ENCODE measurements around the gene ATOX1.
"Not testable (repeated sequence)": the region's sequence is repeated elsewhere in the genome, so short reads cannot be mapped to it uniquely, and the experiment has no call there.

Gene ATOX1, protein sequence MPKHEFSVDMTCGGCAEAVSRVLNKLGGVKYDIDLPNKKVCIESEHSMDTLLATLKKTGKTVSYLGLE

DNA sequence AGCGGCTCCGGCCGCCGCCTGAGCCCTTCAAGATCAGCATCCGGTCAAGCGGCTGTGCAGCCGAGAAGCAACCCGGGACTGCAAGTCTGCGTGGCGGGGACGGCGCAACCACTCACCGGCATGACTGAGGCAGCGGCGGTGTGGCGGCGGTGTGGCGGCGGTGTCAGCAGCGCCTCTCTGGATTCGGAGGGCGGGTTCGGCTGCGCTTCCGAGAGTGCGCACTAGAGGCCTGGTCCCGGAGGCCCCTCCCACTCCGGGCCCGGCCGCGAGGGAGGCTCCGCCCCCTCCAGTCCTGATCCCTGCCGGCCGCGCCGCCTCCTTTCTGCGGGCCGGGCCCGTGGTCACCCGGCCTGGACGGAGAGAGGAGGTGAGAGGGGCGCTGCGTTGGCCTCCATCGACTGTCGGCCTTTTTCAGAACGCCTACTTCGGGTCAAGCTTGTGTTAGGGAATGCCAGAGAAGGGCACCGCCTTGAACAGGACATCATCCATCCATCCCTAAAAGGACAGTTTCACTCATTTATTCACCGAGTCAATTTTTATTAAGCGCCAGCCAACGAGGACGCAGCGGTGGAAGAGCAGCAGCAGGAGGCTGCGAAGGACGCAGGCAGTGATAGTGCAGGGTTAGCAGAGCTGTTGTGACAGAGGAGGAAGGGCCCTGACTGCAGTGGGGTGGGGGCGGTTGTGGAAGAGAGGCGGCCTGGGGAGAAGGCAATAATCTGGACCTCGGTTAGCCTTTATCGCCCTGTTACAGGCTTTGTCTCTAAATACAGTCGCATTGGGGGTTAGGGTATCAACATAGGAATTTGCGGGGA is at the start of gene ATOX1:
TSS of gene ATOX1 (minus strand) at position 202 of the 812 bp plus-strand sequence. CDS start at position 122, 80 bp downstream.
- peak; percentile 48 to 95 (median 86) for DNase-seq

DNA sequence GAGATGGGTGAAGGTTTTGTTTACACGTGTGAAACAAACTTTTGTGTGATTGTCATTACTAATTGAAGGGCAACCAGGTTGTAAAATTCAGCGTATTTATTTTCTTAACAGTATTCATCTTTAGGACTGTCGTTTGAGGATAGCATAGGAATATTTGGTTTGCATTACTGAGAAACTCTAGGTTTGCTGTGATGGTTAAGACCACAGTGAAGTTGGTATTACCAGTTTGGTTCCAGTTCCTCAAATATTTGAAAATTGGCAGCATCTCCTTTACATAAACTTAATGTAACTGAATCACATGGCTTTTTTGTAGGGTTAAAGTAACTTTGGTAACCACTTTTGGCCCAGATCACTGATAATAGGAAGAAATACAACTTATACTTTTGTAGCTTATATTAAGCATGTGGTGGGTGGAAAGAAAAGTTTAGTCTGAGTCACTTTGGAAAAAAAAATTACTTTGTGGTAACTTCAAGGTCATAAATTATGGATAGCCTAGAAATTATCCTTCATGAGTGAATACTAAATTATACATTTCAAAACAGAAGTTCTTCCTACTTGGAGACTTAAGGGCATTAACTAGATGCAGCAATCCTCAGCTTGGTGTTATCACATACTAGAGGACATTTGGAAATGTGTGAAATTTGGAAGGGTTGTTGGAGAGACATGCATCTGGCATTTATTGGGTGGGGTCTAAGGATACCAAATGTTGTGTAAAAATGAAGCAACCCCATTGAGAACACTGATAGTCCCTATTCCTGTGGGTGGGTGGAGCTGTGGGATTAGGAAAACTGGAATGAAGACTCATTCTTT is 47.2 kb upstream of the ATOX1 start:
- DNase-seq = no peak

DNA sequence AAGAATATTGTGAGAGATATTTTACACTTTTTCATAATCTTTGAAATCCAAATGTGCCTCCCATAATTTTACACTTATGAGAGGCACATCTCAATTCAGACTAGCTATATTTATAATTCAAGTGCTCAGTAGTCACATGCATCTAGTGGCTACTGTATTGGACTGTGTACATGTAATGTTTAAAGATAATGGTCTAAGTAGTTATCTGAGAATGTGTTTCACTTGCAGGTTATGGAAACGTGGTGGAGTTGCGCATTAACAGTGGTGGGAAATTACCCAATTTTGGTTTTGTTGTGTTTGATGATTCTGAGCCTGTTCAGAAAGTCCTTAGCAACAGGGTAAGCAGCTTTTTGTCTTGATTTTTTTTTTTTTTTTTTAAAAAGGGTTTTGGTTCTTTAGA is 42.1 kb upstream of the ATOX1 start:
- no peak for DNase-seq

DNA sequence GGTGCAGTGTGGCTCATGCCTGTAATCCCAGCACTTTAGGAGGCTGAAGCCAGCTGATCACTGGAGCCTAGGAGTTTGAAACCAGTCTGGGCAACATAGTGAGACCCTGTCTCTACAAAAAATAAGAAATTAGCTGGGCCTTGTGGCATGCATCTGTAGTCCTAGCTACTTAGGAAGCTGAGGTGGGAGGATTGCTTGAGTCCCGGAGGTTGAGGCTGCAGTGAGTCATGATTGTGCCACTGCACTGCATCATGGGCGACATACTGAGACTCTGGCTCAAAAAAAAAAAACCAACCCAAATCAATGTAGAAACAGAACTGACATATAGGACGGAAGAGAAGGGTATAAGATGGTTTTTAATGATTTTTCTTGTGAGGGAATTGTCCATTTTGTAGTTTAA is 41.0 kb upstream of the ATOX1 start:
- peak in 1 of 56 donors; percentile 7 for DNase-seq

DNA sequence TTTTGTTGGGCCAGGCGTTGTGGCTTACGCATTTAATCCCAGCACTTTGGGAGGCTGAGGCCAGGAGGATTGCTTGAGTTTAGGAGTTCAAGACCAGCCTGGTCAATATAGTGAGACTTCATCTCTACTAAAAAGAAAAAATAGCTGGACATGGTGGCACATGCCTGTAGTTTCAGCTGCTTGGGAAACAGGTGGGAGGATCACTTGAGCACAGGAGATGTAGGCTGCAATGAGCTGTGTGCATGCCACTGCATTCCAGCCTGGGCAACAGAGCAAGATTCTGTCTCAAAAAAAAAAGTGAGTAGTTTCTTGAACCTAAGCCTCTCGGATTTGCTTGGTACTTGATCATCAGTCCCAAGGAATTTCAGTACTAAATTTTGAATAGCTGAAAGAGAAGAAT is 40.2 kb upstream of the ATOX1 start:
- DNase-seq = no peak

DNA sequence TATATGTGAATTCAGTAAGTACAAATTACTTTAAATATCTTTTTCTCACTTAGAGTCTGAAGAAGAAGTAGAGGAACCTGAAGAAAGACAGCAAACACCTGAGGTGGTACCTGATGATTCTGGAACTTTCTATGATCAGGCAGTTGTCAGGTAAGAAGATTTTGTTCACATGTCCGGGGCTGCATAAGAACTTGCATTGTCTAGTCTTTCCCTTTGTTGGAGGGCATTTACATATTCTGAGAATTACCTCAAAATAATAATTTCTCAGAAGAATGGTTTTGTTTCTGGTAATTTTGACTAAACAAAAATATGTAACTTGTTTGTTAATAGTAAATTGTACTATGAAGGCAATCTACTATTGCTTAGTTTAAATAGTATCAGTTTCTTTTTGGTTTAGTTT is 37.0 kb upstream of the ATOX1 start:
- DNase-seq = no peak

DNA sequence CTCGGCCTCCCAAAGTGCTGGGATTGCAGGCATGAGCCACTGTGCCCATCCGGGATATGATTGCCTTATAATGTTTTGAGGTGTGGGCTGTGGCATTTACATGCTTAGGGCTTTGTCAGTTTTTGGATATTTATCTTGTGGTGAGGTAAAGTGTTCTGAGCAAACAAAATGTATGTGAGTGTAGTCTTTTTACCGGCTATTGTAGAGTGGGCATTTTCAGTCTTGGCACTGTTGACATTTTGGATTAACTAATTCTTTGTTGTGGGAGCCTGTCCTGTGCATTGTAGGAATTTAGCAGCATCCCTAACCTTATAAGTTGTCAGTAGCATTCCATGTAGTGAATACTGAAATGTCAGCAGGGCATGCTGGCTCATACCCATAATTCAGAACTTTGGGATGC is 34.9 kb upstream of the ATOX1 start:
- DNase-seq = no peak

DNA sequence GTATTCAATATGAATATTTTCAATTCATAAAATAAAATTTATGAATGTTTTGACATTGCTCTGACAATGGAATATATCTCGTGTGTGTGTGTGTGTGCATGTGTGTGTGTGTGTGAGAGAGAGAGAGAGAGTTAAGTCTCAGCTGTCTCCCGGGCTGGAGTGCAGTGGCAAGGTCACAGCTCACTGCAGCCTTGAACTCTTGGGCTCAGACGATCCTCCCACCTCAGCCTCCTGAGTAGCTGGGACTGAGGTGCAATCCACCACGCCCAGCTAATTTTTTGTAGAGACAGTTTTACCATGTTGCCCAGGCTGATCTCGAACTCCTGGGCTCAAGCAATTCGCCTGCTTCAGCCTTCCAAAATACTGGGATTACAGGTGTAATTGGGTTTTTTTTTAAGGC is 29.4 kb upstream of the ATOX1 start:
- no peak for DNase-seq

DNA sequence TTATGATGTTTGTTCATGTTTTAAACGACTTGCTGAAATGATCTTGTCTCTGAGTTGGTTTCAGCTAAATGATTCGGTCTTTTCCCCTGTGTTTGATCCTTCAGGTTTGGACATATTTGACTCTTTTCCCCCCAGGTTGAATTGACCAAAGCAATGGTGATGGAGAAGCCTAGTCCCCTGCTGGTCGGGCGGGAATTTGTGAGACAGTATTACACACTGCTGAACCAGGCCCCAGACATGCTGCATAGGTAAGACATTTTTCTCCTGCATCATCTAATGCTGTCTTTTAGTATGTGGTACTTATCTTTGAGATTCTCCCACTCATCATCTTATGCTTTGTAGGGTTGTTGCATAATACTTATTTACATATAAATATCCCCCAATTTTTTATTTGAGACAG is 28.0 kb upstream of the ATOX1 start:
- no peak for DNase-seq

DNA sequence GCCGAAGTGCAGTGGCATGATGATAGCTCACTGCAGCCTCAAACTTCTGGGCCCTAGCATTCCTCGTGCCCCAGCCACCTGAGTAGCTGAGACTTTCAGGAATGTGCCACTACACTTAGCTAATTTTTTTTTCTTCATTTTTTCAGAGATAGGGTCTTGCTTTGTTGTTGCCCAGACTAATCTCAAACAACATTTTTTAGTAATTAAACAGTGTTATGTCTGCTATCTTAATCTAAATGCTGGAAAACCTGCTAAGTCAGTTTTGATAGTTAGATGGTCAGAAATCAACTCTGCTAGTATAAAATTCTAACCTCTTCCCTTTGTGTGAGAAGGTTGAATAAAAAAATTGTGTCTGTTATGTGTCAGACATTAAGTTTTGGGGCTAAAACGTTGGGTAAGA is 25.7 kb upstream of the ATOX1 start:
- no peak for DNase-seq

DNA sequence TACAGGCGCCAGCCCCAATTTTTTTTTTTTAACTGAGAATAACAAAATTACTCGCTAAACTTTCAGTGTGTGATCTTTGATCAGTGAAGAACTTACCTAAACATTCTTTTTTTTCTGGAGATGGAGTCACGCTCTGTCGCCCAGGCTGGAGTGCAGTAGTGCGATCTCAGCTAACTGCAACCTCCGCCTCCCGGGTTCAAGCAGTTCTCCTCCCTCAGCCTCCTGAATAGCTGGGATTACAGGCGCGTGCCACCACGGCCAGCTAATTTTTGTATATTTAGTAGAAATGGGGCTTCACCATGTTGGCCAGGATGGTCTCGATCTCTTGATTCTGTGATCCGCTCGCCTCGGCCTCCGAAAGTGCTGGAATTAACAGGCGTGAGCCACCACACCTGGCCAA is 25.2 kb upstream of the ATOX1 start:
- not testable (repeated sequence) for DNase-seq

DNA sequence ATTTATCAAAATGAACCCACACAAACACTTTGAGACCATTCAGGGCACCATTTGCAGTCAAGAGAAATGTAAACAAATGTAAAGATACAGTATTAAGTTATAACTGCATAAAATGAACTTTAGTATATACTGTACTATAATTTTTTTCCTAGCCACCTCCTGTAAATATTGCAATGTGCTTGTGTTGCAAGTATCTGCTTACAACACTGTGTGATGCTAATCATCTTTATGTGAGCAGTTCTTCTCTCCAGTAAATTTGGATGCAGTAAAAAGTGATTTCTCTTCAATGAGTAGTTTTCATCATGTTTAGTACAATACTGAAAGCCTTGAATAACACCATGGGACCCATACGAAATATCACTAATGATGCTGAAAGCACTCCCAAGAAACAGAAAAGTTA is 22.8 kb upstream of the ATOX1 start:
- no peak for DNase-seq

DNA sequence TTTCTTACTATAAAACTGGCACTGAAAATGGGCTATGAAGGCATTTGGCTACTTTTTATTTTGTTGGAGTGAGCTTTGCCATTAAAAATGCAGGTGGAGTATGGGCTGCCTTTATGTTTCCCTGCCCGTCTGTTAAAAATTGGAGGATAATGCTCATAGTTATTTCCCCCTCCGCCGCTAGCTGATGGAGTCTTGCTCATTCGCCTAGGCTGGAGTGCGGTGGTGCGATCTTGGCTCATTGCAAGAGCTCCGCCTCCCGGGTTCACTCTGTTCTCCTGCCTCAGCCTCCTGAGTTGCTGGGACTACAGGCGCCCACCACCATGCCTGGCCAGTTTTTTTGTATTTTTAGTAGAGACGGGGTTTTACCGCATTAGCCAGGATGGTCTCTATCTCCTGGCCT is 21.9 kb upstream of the ATOX1 start:
- DNase-seq = no peak

DNA sequence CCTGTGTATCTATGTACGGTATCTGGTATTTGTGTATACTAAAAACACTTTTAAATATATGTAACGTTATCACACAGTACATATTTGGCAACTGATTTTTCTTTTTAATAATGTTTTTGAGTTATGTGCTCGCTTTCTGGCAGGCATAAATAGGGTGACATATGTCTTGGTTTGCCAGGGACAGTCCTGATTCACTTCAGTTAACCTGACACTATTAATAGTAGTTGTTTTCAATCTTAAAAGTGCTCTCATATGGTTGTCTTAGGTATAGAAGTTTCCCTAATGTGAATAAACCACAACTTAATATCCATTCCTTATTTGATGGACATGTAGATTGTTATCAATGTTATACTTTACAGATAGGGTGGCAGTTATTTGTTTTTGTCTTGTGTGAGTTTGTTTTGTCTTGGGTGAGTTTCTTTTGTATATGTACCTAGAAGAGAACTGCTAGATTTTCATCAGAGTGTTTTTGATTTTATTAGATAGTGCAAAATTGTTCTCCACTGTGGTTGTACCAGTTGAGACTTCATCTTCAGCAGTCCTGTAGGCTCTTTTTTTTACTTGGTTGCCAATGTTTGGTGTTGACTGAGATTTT is 21.2 kb upstream of the ATOX1 start:
- no peak for DNase-seq

DNA sequence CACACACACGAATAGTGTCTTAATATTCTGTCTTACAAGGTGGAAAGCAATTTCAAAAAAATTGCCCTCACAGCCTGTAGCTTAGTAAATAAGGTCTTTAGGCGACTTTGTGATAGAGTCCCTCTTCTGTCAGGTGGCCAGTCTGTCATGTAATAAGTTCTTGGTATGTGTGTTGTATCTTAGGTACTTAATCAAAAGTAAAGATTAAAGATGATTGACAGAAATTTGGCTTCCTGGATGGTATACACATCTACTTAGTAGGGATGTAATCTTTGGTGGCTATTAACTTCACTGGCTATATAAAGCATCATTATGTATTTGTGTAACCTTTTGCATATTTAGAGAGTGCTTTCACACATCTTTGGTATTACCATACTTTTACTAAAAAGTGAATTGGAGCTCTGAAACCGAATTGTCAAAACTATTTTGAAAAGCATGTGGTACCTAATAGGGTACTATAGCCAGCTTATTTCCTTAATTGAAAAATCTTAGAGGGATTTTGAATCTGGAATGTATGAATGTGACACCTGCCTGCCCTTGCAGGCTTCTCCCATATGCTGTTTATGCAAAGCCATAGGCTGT is 16.7 kb upstream of the ATOX1 start:
- DNase-seq = no peak

DNA sequence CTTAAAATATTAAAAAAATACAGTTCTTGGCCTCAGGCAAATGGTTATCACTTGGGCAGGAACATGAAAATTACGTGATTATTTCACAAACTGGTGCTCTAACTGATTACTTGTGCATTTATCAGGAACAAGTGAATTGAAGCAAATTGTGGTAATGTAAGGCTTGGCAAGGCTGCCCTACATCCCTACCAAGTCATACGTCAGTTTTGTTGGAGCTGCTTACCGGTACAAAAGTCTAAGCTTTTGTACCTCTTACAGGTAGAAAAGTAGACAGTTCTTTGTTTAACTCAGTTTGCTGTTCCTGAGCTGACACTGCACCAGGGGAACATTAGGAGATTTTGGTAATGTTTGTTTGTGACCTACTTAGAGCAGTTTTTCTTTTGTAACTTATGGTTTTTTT is 15.5 kb upstream of the ATOX1 start:
- no peak for DNase-seq

DNA sequence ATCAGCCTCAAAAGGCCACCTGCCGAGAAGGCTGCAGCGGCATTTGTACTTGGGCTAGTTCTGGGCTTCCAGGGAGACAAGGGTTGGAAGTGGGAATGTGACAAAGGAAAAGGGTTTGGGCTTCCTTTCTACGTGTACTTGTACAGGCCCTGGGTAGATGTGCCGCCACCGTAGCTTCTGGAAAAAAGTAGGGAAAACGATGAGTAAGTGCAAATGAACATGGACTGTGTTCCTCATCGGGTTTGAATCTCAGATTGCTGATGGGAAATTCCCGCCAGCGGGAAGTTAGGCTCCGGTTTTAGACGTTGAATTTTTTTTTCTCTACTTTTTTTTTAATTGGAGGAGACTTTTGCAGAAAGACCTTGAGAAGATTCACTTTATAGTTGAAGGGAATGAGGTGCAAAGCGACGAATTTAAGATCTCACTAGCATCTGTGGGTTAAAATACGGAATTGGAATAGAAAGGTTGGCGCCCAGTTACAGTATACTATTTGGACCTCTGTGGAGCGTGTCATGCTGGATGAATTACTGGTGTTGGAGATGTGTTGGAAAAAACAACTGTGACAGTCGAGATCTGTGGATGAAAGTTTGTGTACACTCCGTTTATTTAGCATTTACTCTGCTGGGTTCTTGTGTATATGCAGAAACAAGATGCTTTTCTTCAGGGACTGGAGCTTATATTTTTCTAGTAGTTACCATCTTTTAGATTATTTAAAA is 14.6 kb upstream of the ATOX1 start:
- DNase-seq = peak in 5 of 56 donors; percentile 22 to 61 (median 33)

DNA sequence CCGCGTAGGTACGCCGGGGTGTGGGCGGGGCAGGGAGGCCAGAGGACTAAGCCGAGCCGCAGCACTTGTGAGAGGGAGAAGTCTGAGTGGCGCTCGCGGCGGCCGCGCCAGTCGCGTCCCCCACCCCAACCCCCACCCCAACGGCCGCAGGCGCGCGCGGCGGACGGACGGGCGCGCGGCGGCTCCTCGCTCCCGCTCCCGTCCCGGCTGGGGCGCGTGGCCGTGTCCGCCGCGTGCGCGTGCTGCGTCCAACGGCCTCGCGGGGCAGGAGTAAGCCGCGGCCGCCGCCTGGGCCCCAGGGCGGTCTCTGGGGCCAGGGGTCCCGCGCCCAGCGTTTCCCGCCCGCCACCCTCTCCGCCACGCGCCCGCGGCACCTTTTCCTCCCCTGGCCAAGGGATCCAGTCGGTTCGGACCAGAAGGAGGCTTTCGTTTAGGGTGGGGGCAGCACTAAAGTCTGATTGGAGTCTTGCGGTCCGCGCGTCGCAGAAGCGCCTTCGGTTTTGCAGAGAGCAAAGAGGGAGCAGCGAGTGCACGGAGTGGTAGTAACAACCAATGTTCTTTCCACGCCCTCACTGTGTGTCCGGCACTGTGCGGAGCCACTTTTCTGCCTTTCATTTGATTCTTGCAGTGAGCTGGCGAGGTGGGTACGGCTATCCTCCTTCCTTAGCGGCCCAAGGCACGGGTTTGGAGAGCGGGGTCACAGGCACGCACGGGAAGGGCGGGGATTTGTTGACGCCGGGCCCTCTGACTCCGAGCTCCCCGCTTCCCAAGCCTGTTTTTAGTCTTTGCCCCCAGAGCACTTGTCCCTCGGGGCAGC is 13.8 kb upstream of the ATOX1 start:
- peak in 35 of 56 donors; percentile 26 to 86 (median 51) for DNase-seq

DNA sequence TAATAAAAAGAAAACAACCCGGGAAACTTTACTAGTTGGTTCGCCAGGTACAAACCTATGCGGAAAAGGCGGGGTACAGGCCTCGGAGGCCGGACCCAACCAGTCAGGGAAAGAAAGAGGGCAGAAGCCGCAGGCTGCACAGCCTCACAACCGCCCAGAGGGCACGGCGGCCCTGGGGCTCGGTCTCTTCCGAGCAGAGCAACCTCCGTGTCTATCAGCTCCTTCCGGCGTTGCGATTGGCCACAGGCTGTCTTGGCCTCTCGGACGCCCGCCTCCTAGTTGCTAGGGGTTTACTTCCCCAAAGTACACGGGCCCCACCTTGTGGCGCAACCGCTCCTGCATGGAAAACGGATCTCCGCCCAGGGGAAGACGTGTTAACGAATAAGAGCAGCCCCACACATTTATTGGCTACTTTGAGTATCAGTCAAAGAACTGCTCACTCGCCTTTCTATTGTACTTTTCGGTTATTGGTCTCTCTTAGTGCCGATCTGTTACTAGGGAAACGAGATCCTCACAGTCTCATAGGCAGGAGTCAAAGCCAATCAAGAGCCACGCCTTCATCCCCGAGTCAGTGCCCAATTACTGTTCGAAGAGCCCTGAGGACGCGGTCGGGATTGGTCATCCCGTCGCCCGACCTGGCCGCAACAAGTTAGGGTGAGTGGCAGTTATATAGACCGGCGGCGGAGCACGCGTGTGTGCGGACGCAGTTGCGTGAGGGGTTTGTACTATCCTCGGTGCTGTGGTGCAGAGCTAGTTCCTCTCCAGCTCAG is 13.0 kb upstream of the ATOX1 start, which contains the start of gene G3BP1:
TSS of gene G3BP1 (plus strand) at position 696 of the 770 bp plus-strand sequence. CDS start 14,667 bp downstream, outside the sequence.
- DNase-seq = peak; percentile 91 to 100 (median 100)
